ENCODE results near the gene BHLHE40. TPM values are rescaled to one million over a fixed set of nuclear protein-coding genes. Genes with fewer than 3 reads are reported as not detected.
A peak's percentile ranks its signal among the peaks of the same experiment; 100 is the strongest.

Gene BHLHE40
- total and polyA plus RNA-seq, 2 of the 13 experiments (the other 11 are each of a cell fraction or from before 2014, with no cell fraction given), result 1.8 to 51.0 TPM

- TF ChIP-seq POLR2G (IDR thresholded peaks at IDR 0.05; ENCODE audit: low read depth, low read length) (0 out of 2 replicates have a peak, but pooled peaks have one; percentile 11), JARID2 (CRISPR knock-in tag; IDR thresholded peaks at IDR 0.05; ENCODE audit: insufficient replicate concordance) (no peak)
Measured at GRCh38 chr3:4982773-4983738, 3.8 kb downstream of the BHLHE40 start (continued).

DNA sequence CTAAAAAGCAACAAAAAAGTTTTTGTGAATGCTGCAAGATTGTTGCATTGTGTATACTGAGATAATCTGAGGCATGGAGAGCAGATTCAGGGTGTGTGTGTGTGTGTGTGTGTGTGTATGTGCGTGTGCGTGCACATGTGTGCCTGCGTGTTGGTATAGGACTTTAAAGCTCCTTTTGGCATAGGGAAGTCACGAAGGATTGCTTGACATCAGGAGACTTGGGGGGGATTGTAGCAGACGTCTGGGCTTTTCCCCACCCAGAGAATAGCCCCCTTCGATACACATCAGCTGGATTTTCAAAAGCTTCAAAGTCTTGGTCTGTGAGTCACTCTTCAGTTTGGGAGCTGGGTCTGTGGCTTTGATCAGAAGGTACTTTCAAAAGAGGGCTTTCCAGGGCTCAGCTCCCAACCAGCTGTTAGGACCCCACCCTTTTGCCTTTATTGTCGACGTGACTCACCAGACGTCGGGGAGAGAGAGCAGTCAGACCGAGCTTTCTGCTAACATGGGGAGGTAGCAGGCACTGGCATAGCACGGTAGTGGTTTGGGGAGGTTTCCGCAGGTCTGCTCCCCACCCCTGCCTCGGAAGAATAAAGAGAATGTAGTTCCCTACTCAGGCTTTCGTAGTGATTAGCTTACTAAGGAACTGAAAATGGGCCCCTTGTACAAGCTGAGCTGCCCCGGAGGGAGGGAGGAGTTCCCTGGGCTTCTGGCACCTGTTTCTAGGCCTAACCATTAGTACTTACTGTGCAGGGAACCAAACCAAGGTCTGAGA is 4.7 kb downstream of the BHLHE40 start:
- H3K4me1 ChIP-seq (ENCODE audit: insufficient read depth, low read length), result peaks cover 57% of the 10 kb centered on the region
- in situ Hi-C loops (cut with HindIII; ENCODE audit: extremely low pct_ligation_motif_present, low pct_unique_long_range_greater_than_20kb), result no loop called here
- peak; percentile 34; the same call in 1 of the 2 replicates for TF ChIP-seq KDM2A (CRISPR knock-in tag; IDR thresholded peaks at IDR 0.05; ENCODE audit: borderline replicate concordance, low read depth)
- TF ChIP-seq FOXP1 (IDR thresholded peaks at IDR 0.05), result no peak
- no peak for TF ChIP-seq FOXP1 (CRISPR knock-in tag; IDR thresholded peaks at IDR 0.05)
- TF ChIP-seq NFRKB (IDR thresholded peaks at IDR 0.05), result no peak
- TF ChIP-seq, protein P1, sequence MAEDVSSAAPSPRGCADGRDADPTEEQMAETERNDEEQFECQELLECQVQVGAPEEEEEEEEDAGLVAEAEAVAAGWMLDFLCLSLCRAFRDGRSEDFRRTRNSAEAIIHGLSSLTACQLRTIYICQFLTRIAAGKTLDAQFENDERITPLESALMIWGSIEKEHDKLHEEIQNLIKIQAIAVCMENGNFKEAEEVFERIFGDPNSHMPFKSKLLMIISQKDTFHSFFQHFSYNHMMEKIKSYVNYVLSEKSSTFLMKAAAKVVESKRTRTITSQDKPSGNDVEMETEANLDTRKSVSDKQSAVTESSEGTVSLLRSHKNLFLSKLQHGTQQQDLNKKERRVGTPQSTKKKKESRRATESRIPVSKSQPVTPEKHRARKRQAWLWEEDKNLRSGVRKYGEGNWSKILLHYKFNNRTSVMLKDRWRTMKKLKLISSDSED (CRISPR knock-in tag; IDR thresholded peaks at IDR 0.05), result no peak
- peak; percentile 76 for TF ChIP-seq FOSL2 (CRISPR knock-in tag; IDR thresholded peaks at IDR 0.05)
- TF ChIP-seq DNMT3B (CRISPR knock-in tag; conservative IDR thresholded peaks at IDR 0.05), result no peak
- no peak for TF ChIP-seq ZNF121 (CRISPR knock-in tag; IDR thresholded peaks at IDR 0.05)
- TF ChIP-seq ZBTB8A (CRISPR knock-in tag; IDR thresholded peaks at IDR 0.05; ENCODE audit: borderline replicate concordance, low read depth), result no peak
- no peak for TF ChIP-seq TCF12 (IDR thresholded peaks at IDR 0.05)
- no peak for TF ChIP-seq TCF12 (CRISPR knock-in tag; IDR thresholded peaks at IDR 0.05)
- no peak for TF ChIP-seq ATAD3A (CRISPR knock-in tag; IDR thresholded peaks at IDR 0.05)
- TF ChIP-seq, protein P2, sequence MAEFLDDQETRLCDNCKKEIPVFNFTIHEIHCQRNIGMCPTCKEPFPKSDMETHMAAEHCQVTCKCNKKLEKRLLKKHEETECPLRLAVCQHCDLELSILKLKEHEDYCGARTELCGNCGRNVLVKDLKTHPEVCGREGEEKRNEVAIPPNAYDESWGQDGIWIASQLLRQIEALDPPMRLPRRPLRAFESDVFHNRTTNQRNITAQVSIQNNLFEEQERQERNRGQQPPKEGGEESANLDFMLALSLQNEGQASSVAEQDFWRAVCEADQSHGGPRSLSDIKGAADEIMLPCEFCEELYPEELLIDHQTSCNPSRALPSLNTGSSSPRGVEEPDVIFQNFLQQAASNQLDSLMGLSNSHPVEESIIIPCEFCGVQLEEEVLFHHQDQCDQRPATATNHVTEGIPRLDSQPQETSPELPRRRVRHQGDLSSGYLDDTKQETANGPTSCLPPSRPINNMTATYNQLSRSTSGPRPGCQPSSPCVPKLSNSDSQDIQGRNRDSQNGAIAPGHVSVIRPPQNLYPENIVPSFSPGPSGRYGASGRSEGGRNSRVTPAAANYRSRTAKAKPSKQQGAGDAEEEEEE (CRISPR knock-in tag; IDR thresholded peaks at IDR 0.05; ENCODE audit: borderline replicate concordance), result 0 out of 2 replicates have a peak, but pooled peaks have one; percentile 23
- no peak for TF ChIP-seq ZMYM2 (CRISPR knock-in tag; IDR thresholded peaks at IDR 0.05)
- TF ChIP-seq, protein P3, sequence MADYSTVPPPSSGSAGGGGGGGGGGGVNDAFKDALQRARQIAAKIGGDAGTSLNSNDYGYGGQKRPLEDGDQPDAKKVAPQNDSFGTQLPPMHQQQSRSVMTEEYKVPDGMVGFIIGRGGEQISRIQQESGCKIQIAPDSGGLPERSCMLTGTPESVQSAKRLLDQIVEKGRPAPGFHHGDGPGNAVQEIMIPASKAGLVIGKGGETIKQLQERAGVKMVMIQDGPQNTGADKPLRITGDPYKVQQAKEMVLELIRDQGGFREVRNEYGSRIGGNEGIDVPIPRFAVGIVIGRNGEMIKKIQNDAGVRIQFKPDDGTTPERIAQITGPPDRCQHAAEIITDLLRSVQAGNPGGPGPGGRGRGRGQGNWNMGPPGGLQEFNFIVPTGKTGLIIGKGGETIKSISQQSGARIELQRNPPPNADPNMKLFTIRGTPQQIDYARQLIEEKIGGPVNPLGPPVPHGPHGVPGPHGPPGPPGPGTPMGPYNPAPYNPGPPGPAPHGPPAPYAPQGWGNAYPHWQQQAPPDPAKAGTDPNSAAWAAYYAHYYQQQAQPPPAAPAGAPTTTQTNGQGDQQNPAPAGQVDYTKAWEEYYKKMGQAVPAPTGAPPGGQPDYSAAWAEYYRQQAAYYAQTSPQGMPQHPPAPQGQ (CRISPR knock-in tag; IDR thresholded peaks at IDR 0.05; ENCODE audit: borderline replicate concordance), result no peak

More for the DNA sequence above, 4.7 kb downstream of the BHLHE40 start:
- no peak for DNase-seq (ENCODE audit: low spot score)
- no peak overlapping the region for H2AFZ ChIP-seq (ENCODE audit: low read length)
- ATAC-seq, result no peak
- FAIRE-seq, result no peak
- BruUV-seq (replicated peaks), result no TSS peak
- H3K79me2 ChIP-seq (ENCODE audit: insufficient read depth, low read length), result peaks cover 52% of the 10 kb centered on the region
- no peaks in the 10 kb centered on the region; a peak in 1 of 5 replicates for H3K27me3 ChIP-seq (ENCODE audit: control insufficient read depth in 1 of 2, insufficient read depth in 2 of 2, low read length in 2 of 2)
- peaks cover 9 to 31% of the 10 kb centered on the region in 2 experiments for H3K36me3 ChIP-seq (replicated peaks in 1 of 2; ENCODE audit: control insufficient read depth in 1 of 2, insufficient read depth in 2 of 2, low read length in 2 of 2)
- H3K27ac ChIP-seq (ENCODE audit: extremely low read length, insufficient read depth, low read length), result peak overlapping the region; percentile 23
- CTCF ChIA-PET (ENCODE audit: low intra/inter-chr PET ratio, low total read pairs), result no interaction called here
- peak overlapping the region; percentile 91 for H3K4me2 ChIP-seq (ENCODE audit: low read depth, low read length)
- WGBS (ENCODE audit: low lambda C conversion rate), result 54% methylated on average over 15 of the region's 16 CpGs
- no peaks in the 10 kb centered on the region for H3K9me3 ChIP-seq (ENCODE audit: low read length)
- peak overlapping the region; percentile 89 to 99 (median 95) for H3K4me3 ChIP-seq (replicated peaks in 1 of 3; ENCODE audit: insufficient read depth in 1 of 3, low read depth in 2 of 3, low read length in 3 of 3)
- intact Hi-C loops (cut with micrococcal nuclease; ENCODE audit: unreplicated experiment), result loop anchor here (10.0 kb wide), 1 partner anchor 201 kb away; the partner anchor contains the start of gene EDEM1
- H3K9ac ChIP-seq (ENCODE audit: insufficient read depth, low read depth, low read length), result peak overlapping the region; percentile 89
- peaks cover 40% of the 10 kb centered on the region for H4K20me1 ChIP-seq (ENCODE audit: insufficient read depth, low read length)
- POLR2A ChIA-PET, result no interaction called here
